ENCODE measurements around the gene LHFPL3. TPM values are rescaled to one million over a fixed set of nuclear protein-coding genes. Genes with fewer than 3 reads are reported as not detected.
"Not testable (repeated sequence)": the region's sequence is repeated elsewhere in the genome, so short reads cannot be mapped to it uniquely, and the experiment has no call there.

The LHFPL3 gene
- 0.03 TPM for polyA plus RNA-seq (2013, experiment 1 of 2)
- polyA plus RNA-seq (2013, experiment 2 of 2) = not detected

DNA sequence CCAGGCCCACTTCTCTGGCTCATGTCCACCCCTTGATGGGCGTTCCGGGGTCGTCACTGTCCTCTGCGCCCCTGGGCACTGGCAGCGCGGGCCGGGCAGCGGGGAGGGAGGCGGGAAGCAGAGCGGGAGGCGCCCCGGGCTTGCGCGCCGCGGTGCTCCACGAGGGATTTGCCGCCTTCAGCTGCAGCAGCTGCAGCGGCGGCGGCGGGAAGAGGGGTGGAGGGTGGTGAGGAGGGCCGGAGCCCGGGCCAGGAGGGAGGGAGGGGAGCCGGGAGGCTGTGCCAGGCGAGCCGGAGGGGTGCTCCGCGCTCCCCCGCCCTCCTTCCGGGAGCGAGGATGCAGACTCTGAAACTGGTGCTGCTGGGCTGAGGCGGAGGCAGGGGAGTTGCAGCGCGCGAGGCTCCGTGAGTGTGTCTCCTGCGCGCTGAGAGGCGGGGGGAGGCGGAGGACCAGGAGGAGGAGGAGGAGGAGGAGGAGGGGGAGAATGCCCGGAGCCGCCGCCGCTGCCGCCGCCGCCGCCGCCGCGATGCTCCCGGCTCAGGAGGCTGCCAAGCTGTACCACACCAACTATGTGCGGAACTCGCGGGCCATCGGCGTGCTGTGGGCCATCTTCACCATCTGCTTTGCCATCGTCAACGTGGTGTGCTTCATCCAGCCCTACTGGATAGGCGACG is at the start of gene LHFPL3:
TSS of gene LHFPL3 (plus strand) at position 308 of the 674 bp plus-strand sequence.
- Histone ChIP-seq H3K4me1 (ENCODE audit: control insufficient read depth, low read depth, low read length) (no peaks in the 10 kb centered on the region), H3K27me3 (ENCODE audit: insufficient read depth, low read length, poor library complexity) (peaks cover 39% of the 10 kb centered on the region), H2BK15ac (replicated peaks; ENCODE audit: low read depth) (no peak within 1 kb of the TSS), H3K18ac (ENCODE audit: low read length) (no peak within 1 kb of the TSS), H3K27ac (ENCODE audit: low read depth, low read length) (no peak within 1 kb of the TSS), H3K36me3 (ENCODE audit: control insufficient read depth, insufficient read depth, low read length) (no peaks in the 10 kb centered on the region), H3K4me3 (ENCODE audit: low read length) (peak within 1 kb of the TSS; percentile 23), H2BK120ac (ENCODE audit: low read depth, low read length) (no peak within 1 kb of the TSS), H4K8ac (ENCODE audit: low read depth, low read length) (no peak within 1 kb of the TSS), H2BK5ac (ENCODE audit: low read length) (no peak within 1 kb of the TSS), H3K56ac (ENCODE audit: low read length) (peak within 1 kb of the TSS; percentile 37), H3K79me2 (ENCODE audit: control insufficient read depth, insufficient read depth, low read length) (no peaks in the 10 kb centered on the region), H3K4ac (ENCODE audit: low read depth, low read length) (no peak within 1 kb of the TSS), H3K4me2 (ENCODE audit: low read length) (peak within 1 kb of the TSS; percentile 72), H2AK5ac (ENCODE audit: low read length) (no peak within 1 kb of the TSS), H3K79me1 (ENCODE audit: low read length) (no peaks in the 10 kb centered on the region), H3K23ac (ENCODE audit: low read length) (peak within 1 kb of the TSS; percentile 60), H3K9ac (ENCODE audit: low read length) (peak within 1 kb of the TSS; percentile 20), H4K5ac (ENCODE audit: low read length) (no peak within 1 kb of the TSS)
- no CpG with 5 or more reads among the region's 62 CpGs for WGBS (ENCODE audit: extremely low coverage, insufficient coverage, low lambda C conversion rate)
- peak; percentile 29 for DNase-seq

DNA sequence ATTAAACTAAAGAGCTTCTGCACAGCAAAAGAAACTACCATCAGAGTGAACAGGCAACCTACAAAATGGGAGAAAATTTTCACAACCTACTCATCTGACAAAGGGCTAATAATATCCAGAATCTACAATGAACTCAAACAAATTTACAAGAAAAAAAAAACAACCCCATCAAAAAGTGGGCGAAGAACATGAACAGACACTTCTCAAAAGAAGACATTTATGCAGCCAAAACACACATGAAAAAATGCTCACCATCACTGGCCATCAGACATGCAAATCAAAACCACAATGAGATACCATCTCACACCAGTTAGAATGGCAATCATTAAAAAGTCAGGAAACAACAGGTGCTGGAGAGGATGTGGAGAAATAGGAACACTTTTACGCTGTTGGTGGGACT is 46.7 kb upstream of the LHFPL3 start:
- DNase-seq; H3K9ac ChIP-seq (ENCODE audit: low read length); H3K4me1 ChIP-seq (ENCODE audit: control insufficient read depth, low read depth, low read length); H2AK5ac ChIP-seq (ENCODE audit: low read length); H3K4ac ChIP-seq (ENCODE audit: low read depth, low read length); H3K4me3 ChIP-seq (ENCODE audit: low read length); H3K27me3 ChIP-seq (ENCODE audit: insufficient read depth, low read length, poor library complexity); H3K23ac ChIP-seq (ENCODE audit: low read length); H3K18ac ChIP-seq (ENCODE audit: low read length); H3K36me3 ChIP-seq (ENCODE audit: control insufficient read depth, insufficient read depth, low read length); H2BK5ac ChIP-seq (ENCODE audit: low read length); H2BK15ac ChIP-seq (replicated peaks; ENCODE audit: low read depth); H3K56ac ChIP-seq (ENCODE audit: low read length); H3K27ac ChIP-seq (ENCODE audit: low read depth, low read length); H3K79me2 ChIP-seq (ENCODE audit: control insufficient read depth, insufficient read depth, low read length); H2BK120ac ChIP-seq (ENCODE audit: low read depth, low read length); H4K5ac ChIP-seq (ENCODE audit: low read length); H3K79me1 ChIP-seq (ENCODE audit: low read length); H3K4me2 ChIP-seq (ENCODE audit: low read length); H4K8ac ChIP-seq (ENCODE audit: low read depth, low read length): not testable (repeated sequence)
- no CpG with 5 or more reads among the region's 2 CpGs for WGBS (ENCODE audit: extremely low coverage, insufficient coverage, low lambda C conversion rate)

DNA sequence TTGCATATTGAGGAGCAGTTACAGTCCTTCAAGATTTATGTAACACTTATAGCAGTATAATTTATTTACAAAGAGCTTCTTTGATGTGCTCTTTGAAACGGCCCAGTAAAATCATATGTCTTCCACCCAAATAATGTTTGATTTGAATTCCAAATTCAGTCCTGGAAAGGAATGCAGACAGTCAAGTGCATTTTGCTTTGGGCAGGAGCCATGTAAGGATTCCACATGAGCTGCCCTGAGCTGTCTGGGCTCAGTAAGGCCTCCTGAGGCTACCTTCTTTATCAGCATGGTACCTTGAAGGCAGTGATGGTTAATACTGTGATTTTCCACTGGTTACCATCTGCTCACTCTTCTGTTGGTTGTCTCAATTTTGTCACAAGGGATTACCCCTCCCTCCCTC is 41.6 kb upstream of the LHFPL3 start:
- Histone ChIP-seq H3K4me3 (ENCODE audit: low read length) (no peak overlapping the region), H3K4me2 (ENCODE audit: low read length) (no peak overlapping the region), H4K8ac (ENCODE audit: low read depth, low read length) (no peak overlapping the region), H3K9ac (ENCODE audit: low read length) (no peak overlapping the region), H3K56ac (ENCODE audit: low read length) (no peak overlapping the region), H3K4ac (ENCODE audit: low read depth, low read length) (no peak overlapping the region), H3K4me1 (ENCODE audit: control insufficient read depth, low read depth, low read length) (no peaks in the 10 kb centered on the region), H3K79me2 (ENCODE audit: control insufficient read depth, insufficient read depth, low read length) (no peaks in the 10 kb centered on the region), H2BK15ac (replicated peaks; ENCODE audit: low read depth) (no peak overlapping the region), H2BK5ac (ENCODE audit: low read length) (no peak overlapping the region), H4K5ac (ENCODE audit: low read length) (no peak overlapping the region), H3K36me3 (ENCODE audit: control insufficient read depth, insufficient read depth, low read length) (no peaks in the 10 kb centered on the region), H3K27ac (ENCODE audit: low read depth, low read length) (no peak overlapping the region), H3K18ac (ENCODE audit: low read length) (no peak overlapping the region), H2BK120ac (ENCODE audit: low read depth, low read length) (no peak overlapping the region), H3K79me1 (ENCODE audit: low read length) (no peaks in the 10 kb centered on the region), H2AK5ac (ENCODE audit: low read length) (no peak overlapping the region), H3K23ac (ENCODE audit: low read length) (no peak overlapping the region), H3K27me3 (ENCODE audit: insufficient read depth, low read length, poor library complexity) (no peaks in the 10 kb centered on the region)
- no peak for DNase-seq
- no CpG with 5 or more reads among the region's 1 CpG for WGBS (ENCODE audit: extremely low coverage, insufficient coverage, low lambda C conversion rate)

DNA sequence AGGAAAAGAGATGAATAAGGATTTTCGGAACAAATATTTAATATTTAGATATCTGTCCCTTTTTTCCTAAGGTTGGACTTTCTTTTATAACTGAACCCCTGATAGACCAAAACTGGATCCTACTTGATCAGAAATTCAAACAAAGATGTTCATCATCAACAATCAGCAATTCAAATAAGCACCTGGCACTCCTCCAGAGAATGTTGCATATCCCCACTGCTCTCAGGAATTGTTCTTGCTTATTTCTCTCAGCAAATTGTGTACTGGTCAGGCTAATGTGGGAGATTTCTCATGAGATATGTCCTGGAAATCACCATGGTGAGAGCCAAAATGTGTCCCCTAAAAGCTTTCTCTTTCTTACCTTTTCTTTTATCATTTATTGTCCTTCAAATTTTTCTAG is 40.3 kb upstream of the LHFPL3 start:
- no CpG with 5 or more reads among the region's 1 CpG for WGBS (ENCODE audit: extremely low coverage, insufficient coverage, low lambda C conversion rate)
- no peak overlapping the region for H3K56ac ChIP-seq (ENCODE audit: low read length)
- no peaks in the 10 kb centered on the region for H3K79me2 ChIP-seq (ENCODE audit: control insufficient read depth, insufficient read depth, low read length)
- no peak overlapping the region for H2BK15ac ChIP-seq (replicated peaks; ENCODE audit: low read depth)
- H4K8ac ChIP-seq (ENCODE audit: low read depth, low read length) = no peak overlapping the region
- H3K4me1 ChIP-seq (ENCODE audit: control insufficient read depth, low read depth, low read length) = no peaks in the 10 kb centered on the region
- H4K5ac ChIP-seq (ENCODE audit: low read length) = no peak overlapping the region
- H3K9ac ChIP-seq (ENCODE audit: low read length) = no peak overlapping the region
- no peaks in the 10 kb centered on the region for H3K79me1 ChIP-seq (ENCODE audit: low read length)
- no peak overlapping the region for H3K27ac ChIP-seq (ENCODE audit: low read depth, low read length)
- no peak overlapping the region for H2BK120ac ChIP-seq (ENCODE audit: low read depth, low read length)
- no peak overlapping the region for H3K23ac ChIP-seq (ENCODE audit: low read length)
- H2BK5ac ChIP-seq (ENCODE audit: low read length) = no peak overlapping the region
- no peaks in the 10 kb centered on the region for H3K36me3 ChIP-seq (ENCODE audit: control insufficient read depth, insufficient read depth, low read length)
- H3K4ac ChIP-seq (ENCODE audit: low read depth, low read length) = no peak overlapping the region
- H3K18ac ChIP-seq (ENCODE audit: low read length) = no peak overlapping the region
- no peaks in the 10 kb centered on the region for H3K27me3 ChIP-seq (ENCODE audit: insufficient read depth, low read length, poor library complexity)
- H2AK5ac ChIP-seq (ENCODE audit: low read length) = no peak overlapping the region
- no peak for DNase-seq
- no peak overlapping the region for H3K4me2 ChIP-seq (ENCODE audit: low read length)
- no peak overlapping the region for H3K4me3 ChIP-seq (ENCODE audit: low read length)

DNA sequence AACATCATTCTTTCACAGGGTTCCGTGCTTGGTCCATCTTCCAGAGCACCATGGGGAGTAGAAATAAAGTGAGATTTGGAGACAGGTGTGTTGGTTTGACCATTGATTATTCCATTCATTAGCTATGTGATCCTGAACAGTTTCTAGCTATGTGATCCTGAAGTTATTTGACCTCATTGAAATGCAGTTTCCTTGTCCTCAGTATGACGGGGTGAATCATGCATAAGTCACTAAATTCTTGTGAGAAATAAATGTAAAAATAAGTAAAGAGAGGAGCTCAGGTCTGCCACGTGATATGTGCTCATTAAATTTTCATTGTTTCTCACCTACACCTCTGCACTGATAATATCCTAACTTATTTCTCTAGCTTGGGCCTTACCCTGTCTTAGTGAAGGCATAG is 34.1 kb upstream of the LHFPL3 start:
- no peaks in the 10 kb centered on the region for H3K4me1 ChIP-seq (ENCODE audit: control insufficient read depth, low read depth, low read length)
- no peaks in the 10 kb centered on the region for H3K27me3 ChIP-seq (ENCODE audit: insufficient read depth, low read length, poor library complexity)
- H3K4me2 ChIP-seq (ENCODE audit: low read length) = no peak overlapping the region
- H3K79me2 ChIP-seq (ENCODE audit: control insufficient read depth, insufficient read depth, low read length) = no peaks in the 10 kb centered on the region
- H3K4ac ChIP-seq (ENCODE audit: low read depth, low read length) = no peak overlapping the region
- no peak overlapping the region for H3K56ac ChIP-seq (ENCODE audit: low read length)
- H4K8ac ChIP-seq (ENCODE audit: low read depth, low read length) = no peak overlapping the region
- no peaks in the 10 kb centered on the region for H3K79me1 ChIP-seq (ENCODE audit: low read length)
- H3K18ac ChIP-seq (ENCODE audit: low read length) = no peak overlapping the region
- no peak overlapping the region for H2BK15ac ChIP-seq (replicated peaks; ENCODE audit: low read depth)
- no peak overlapping the region for H3K27ac ChIP-seq (ENCODE audit: low read depth, low read length)
- no peak overlapping the region for H2BK120ac ChIP-seq (ENCODE audit: low read depth, low read length)
- H4K5ac ChIP-seq (ENCODE audit: low read length) = no peak overlapping the region
- no peaks in the 10 kb centered on the region for H3K36me3 ChIP-seq (ENCODE audit: control insufficient read depth, insufficient read depth, low read length)
- no peak overlapping the region for H3K9ac ChIP-seq (ENCODE audit: low read length)
- H3K23ac ChIP-seq (ENCODE audit: low read length) = no peak overlapping the region
- H2AK5ac ChIP-seq (ENCODE audit: low read length) = no peak overlapping the region
- WGBS (ENCODE audit: extremely low coverage, insufficient coverage, low lambda C conversion rate) = no CpG with 5 or more reads among the region's 3 CpGs
- no peak for DNase-seq
- H3K4me3 ChIP-seq (ENCODE audit: low read length) = no peak overlapping the region
- H2BK5ac ChIP-seq (ENCODE audit: low read length) = no peak overlapping the region

DNA sequence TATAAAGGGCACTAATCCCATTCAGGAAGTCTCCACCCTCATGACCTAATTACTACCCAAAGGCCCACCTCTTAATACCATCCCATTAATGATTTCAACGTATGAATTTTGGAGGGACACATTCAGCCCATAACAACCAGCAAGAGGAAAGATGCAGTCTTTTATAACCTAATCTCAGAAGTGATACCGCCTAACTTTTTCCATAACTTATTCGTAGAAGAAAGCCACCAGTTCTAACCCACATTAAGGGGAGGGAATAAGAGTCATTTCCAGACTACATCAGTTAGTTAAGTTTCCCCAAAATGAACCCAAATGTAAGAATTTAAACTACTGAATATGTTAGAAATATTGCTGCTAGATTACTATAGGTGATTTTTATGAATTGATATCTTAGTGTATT is 32.1 kb upstream of the LHFPL3 start:
- no peak overlapping the region for H3K9ac ChIP-seq (ENCODE audit: low read length)
- H3K18ac ChIP-seq (ENCODE audit: low read length) = no peak overlapping the region
- no peak overlapping the region for H3K4me2 ChIP-seq (ENCODE audit: low read length)
- H3K27ac ChIP-seq (ENCODE audit: low read depth, low read length) = no peak overlapping the region
- H2BK5ac ChIP-seq (ENCODE audit: low read length) = no peak overlapping the region
- H3K79me2 ChIP-seq (ENCODE audit: control insufficient read depth, insufficient read depth, low read length) = no peaks in the 10 kb centered on the region
- H4K5ac ChIP-seq (ENCODE audit: low read length) = no peak overlapping the region
- H3K79me1 ChIP-seq (ENCODE audit: low read length) = no peaks in the 10 kb centered on the region
- H3K27me3 ChIP-seq (ENCODE audit: insufficient read depth, low read length, poor library complexity) = no peaks in the 10 kb centered on the region
- WGBS (ENCODE audit: extremely low coverage, insufficient coverage, low lambda C conversion rate) = no CpG with 5 or more reads among the region's 3 CpGs
- no peak overlapping the region for H3K4ac ChIP-seq (ENCODE audit: low read depth, low read length)
- no peaks in the 10 kb centered on the region for H3K4me1 ChIP-seq (ENCODE audit: control insufficient read depth, low read depth, low read length)
- H3K56ac ChIP-seq (ENCODE audit: low read length) = no peak overlapping the region
- no peak overlapping the region for H2AK5ac ChIP-seq (ENCODE audit: low read length)
- H2BK15ac ChIP-seq (replicated peaks; ENCODE audit: low read depth) = no peak overlapping the region
- no peak overlapping the region for H3K4me3 ChIP-seq (ENCODE audit: low read length)
- no peak overlapping the region for H4K8ac ChIP-seq (ENCODE audit: low read depth, low read length)
- H2BK120ac ChIP-seq (ENCODE audit: low read depth, low read length) = no peak overlapping the region
- DNase-seq = no peak
- H3K36me3 ChIP-seq (ENCODE audit: control insufficient read depth, insufficient read depth, low read length) = no peaks in the 10 kb centered on the region
- H3K23ac ChIP-seq (ENCODE audit: low read length) = no peak overlapping the region
